Body of pancreas (tissue), 4 donors: ENCODE data around the gene TEX26. TPM values are rescaled to one million over a fixed set of nuclear protein-coding genes. Genes with fewer than 3 reads are reported as not detected.
"Not testable (repeated sequence)": the region's sequence is repeated elsewhere in the genome, so short reads cannot be mapped to it uniquely, and the experiment has no call there.

Experiments used
- ATAC-seq: fragments of 150-250 bp; one replicate; pipeline ENCODE4 v1.9.1; 2016
- DNase-seq, 4 donors: peaks; one replicate each; pipeline ENCODE4 v3.0.0-alpha.2; 2019
- H3K27ac ChIP-seq, 4 donors: fragments of 200-600 bp; sonication (generic); 1 replicate in 3 of 4; 2 replicates in 1 of 4; pipeline versions ENCODE4 v1.5.1 to v1.6.1; 2016 to 2019; ENCODE audit warnings: mild to moderate bottlenecking in 1 of 4, mixed read lengths in 1 of 4, moderate library complexity in 1 of 4
- H3K27me3 ChIP-seq, 2 donors: fragments of 200-600 bp; sonication (generic); one replicate each; pipeline ENCODE4 v1.6.0; 2016; ENCODE audit warnings: mild to moderate bottlenecking in 1 of 2
- H3K36me3 ChIP-seq, 2 donors: fragments of 200-600 bp; sonication (generic); replicated peaks in 1 of 2; 2 replicates each; pipeline ENCODE4 v1.5.1; 2016; ENCODE audit warnings: low read depth in 2 of 2; ENCODE audit not compliant: insufficient read depth in 1 of 2
- H3K4me1 ChIP-seq: fragments of 200-600 bp; sonication (generic); one replicate; pipeline ENCODE4 v1.6.0; 2016
- H3K4me3 ChIP-seq, 2 donors: fragments of 200-600 bp; sonication (generic); 1 replicate in 1 of 2; 2 replicates in 1 of 2; pipeline ENCODE4 v1.5.1; 2016 to 2019
- H3K9me3 ChIP-seq, 3 donors: fragments of 200-600 bp; sonication (generic); 1 replicate in 2 of 3; 2 replicates in 1 of 3; pipeline ENCODE4 v1.5.1; 2016
- POLR2A ChIP-seq, 3 donors: fragments of 450-650 bp; IDR thresholded peaks; one replicate each; pipeline ENCODE4 v1.6.1; 2016; ENCODE audit warnings: antibody characterized with exemption in 3 of 3, mild to moderate bottlenecking in 2 of 3
- whole genome bisulfite sequencing, 2 donors: methylation state at CpG; one replicate each; pipeline ENCODE4 v1.1.5; 2017; 5-methylcytosine and 5-hydroxymethylcytosine counted together
- intact Hi-C: fragments of 100-400 bp; cut with DNase I; formaldehyde crosslinking; loops from one replicate; pipeline ENCODE4 v1.15.1; 2023
- total RNA-seq, 2 donors: library from RNA; depleted of rRNA; stranded (reverse); fragments of >200 nt; gene quantifications; one replicate each; pipeline ENCODE4 v1.1.0, GENCODE V29; 2016
- TF ChIP-seq, protein P1 (sequence below), 7 experiments: fragments of 450-650 bp in 4 of 7; fragments of 200-600 bp in 3 of 7; sonication (generic) in 3 of 7; IDR thresholded peaks; one replicate each; pipeline ENCODE4 v1.5.1; 2016 to 2019; ENCODE audit warnings: antibody characterized with exemption in 7 of 7

Gene TEX26
- total RNA-seq, 2 donors from 2014 or later, result not detected

DNA sequence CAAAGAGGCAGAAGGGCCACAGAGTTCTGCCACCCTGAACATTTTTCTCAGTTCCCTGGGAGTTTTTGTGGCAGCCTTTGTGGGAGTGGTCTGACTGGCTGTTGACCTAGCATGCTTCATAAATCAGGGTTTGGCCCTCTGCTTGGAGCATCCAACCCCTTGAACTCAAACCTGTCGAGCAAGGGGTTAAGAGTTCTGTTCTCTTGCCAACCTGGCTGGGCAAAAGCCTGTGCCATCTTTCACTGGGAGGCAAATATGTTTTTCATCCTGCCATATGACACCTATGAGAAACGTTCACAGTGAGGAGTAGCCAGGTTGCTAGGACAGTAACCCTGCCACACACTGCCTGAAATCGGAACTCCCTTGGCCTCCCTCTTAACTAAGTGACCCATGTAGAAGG is 7.7 kb upstream of the TEX26 start:
- intact Hi-C loops, result no loop called here
- Histone ChIP-seq H3K36me3 (no peaks in the 10 kb centered on the region), H3K4me3 (no peak overlapping the region), H3K27ac (no peak overlapping the region), H3K4me1 (peaks cover 8% of the 10 kb centered on the region), H3K27me3 (no peaks in the 10 kb centered on the region), H3K9me3 (no peaks in the 10 kb centered on the region)
- WGBS, 2 donors, result 39 to 47% methylated on average over 3 of the region's 3 CpGs
- DNase-seq (no peak), ATAC-seq (no peak)
- TF ChIP-seq POLR2A (IDR thresholded peaks at IDR 0.05), result no peak
- TF ChIP-seq, protein P1, sequence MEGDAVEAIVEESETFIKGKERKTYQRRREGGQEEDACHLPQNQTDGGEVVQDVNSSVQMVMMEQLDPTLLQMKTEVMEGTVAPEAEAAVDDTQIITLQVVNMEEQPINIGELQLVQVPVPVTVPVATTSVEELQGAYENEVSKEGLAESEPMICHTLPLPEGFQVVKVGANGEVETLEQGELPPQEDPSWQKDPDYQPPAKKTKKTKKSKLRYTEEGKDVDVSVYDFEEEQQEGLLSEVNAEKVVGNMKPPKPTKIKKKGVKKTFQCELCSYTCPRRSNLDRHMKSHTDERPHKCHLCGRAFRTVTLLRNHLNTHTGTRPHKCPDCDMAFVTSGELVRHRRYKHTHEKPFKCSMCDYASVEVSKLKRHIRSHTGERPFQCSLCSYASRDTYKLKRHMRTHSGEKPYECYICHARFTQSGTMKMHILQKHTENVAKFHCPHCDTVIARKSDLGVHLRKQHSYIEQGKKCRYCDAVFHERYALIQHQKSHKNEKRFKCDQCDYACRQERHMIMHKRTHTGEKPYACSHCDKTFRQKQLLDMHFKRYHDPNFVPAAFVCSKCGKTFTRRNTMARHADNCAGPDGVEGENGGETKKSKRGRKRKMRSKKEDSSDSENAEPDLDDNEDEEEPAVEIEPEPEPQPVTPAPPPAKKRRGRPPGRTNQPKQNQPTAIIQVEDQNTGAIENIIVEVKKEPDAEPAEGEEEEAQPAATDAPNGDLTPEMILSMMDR (IDR thresholded peaks at IDR 0.05), result no peak

GRCh38 chr13:30925429-30925828 is 7.0 kb upstream of the TEX26 start:
- TF ChIP-seq, protein P1 (IDR thresholded peaks at IDR 0.05), result no peak
- TF ChIP-seq POLR2A (IDR thresholded peaks at IDR 0.05), result no peak
- no peak for ATAC-seq
- 59 to 74% methylated on average over 1 of the region's 1 CpG for WGBS, 2 donors
- H3K4me1 ChIP-seq, result peaks cover 8% of the 10 kb centered on the region
- no peaks in the 10 kb centered on the region for H3K27me3 ChIP-seq
- H3K27ac ChIP-seq, result no peak overlapping the region
- no peaks in the 10 kb centered on the region for H3K9me3 ChIP-seq
- no peaks in the 10 kb centered on the region for H3K36me3 ChIP-seq
- intact Hi-C loops, result no loop called here
- H3K4me3 ChIP-seq, result no peak overlapping the region
- no peak for DNase-seq

- Histone ChIP-seq H3K4me3 (no peak overlapping the region), H3K36me3 (no peaks in the 10 kb centered on the region), H3K27me3 (no peaks in the 10 kb centered on the region), H3K4me1 (peaks cover 8% of the 10 kb centered on the region), H3K9me3 (no peaks in the 10 kb centered on the region), H3K27ac (peak overlapping the region in 2 of 4 donors; percentile 36 to 54)
- ATAC-seq (peak; percentile 31), DNase-seq (no peak)
- TF ChIP-seq, protein P1 (IDR thresholded peaks at IDR 0.05), result no peak
- no peak for TF ChIP-seq POLR2A (IDR thresholded peaks at IDR 0.05)
- WGBS, 2 donors, result 43 to 45% methylated on average over 3 of the region's 3 CpGs
- intact Hi-C loops, result no loop called here
These were observed 5.7 kb upstream of the TEX26 start for GRCh38 chr13:30926781-30927180.

DNA sequence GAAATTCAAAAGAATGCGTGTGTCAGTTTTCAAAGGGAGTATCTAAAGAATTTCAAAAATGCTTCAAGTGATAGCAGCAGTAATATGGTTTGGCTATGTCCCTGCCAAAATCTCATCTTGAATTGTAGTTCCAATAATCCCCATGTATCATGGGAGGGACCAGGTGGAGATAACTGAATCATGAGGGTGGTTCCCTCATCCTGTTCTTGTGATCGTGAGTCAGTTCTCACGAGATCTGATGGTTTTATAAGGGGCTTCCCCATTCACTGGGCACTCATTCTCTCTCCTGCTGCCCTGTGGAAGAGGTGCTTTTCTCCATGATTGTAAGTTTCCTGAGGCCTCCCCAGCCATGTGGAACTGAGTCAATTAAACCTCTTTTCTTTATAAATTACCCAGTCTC is 5.3 kb upstream of the TEX26 start:
- DNase-seq, H3K9me3 ChIP-seq, intact Hi-C loops, H3K4me3 ChIP-seq, H3K4me1 ChIP-seq, H3K27me3 ChIP-seq, H3K36me3 ChIP-seq: not testable (repeated sequence)
- H3K27ac ChIP-seq, result peak overlapping the region in 2 of 4 donors; percentile 36 to 54
- 48 to 51% methylated on average over 3 of the region's 3 CpGs for WGBS, 2 donors
- peak; percentile 22 for ATAC-seq

- peak overlapping the region in 2 of 4 donors; percentile 36 to 54 for H3K27ac ChIP-seq
- ATAC-seq, result no peak
- H3K4me3 ChIP-seq, result no peak overlapping the region
- no peak for TF ChIP-seq POLR2A (IDR thresholded peaks at IDR 0.05)
- no peak for DNase-seq
- no peaks in the 10 kb centered on the region for H3K9me3 ChIP-seq
- intact Hi-C loops, result no loop called here
- 82 to 93% methylated on average over 1 of the region's 1 CpG for WGBS, 2 donors
- no peaks in the 10 kb centered on the region for H3K36me3 ChIP-seq
- H3K27me3 ChIP-seq, result no peaks in the 10 kb centered on the region
- H3K4me1 ChIP-seq, result peaks cover 11% of the 10 kb centered on the region
These were observed 4.9 kb upstream of the TEX26 start for GRCh38 chr13:30927595-30927994.

GRCh38 chr13:30928978-30929377 is 3.5 kb upstream of the TEX26 start:
- Histone ChIP-seq H3K36me3 (no peaks in the 10 kb centered on the region), H3K4me1 (peaks cover 11% of the 10 kb centered on the region), H3K27me3 (no peaks in the 10 kb centered on the region), H3K27ac (no peak overlapping the region), H3K4me3 (no peak overlapping the region), H3K9me3 (no peaks in the 10 kb centered on the region)
- no peak for ATAC-seq
- 54 to 61% methylated on average over 5 of the region's 5 CpGs for whole genome bisulfite sequencing, 2 donors
- intact Hi-C loops, result no loop called here
- TF ChIP-seq, protein P1 (IDR thresholded peaks at IDR 0.05), result no peak
- TF ChIP-seq POLR2A (IDR thresholded peaks at IDR 0.05), result no peak
- DNase-seq, result no peak
